Stimulated activated memory B cell treated with anti-CD40 and anti-IgM and Interleukin-4, amounts not matched to agents 10 μg/mL and 1 μg/mL and 100 μg/mL, for 72 hours (primary cell): ENCODE data around the gene SDC4.
A peak's percentile ranks its signal among the peaks of the same experiment; 100 is the strongest.

Experiments used
- ATAC-seq: fragments of 150-1000 bp; cut with Tn5 transposase; 2 replicates; pipeline ENCODE4 v1.10.0; 2021
- H3K27ac Mint-ChIP-seq: one replicate; pipeline ENCODE4 v1.8.0; 2022; ENCODE audit warnings: mild to moderate bottlenecking, mixed read lengths
- H3K27me3 Mint-ChIP-seq: one replicate; pipeline ENCODE4 v1.8.0; 2022; ENCODE audit warnings: mixed read lengths
- H3K36me3 Mint-ChIP-seq: one replicate; pipeline ENCODE4 v1.8.0; 2022; ENCODE audit warnings: mixed read lengths
- H3K4me1 Mint-ChIP-seq: one replicate; pipeline ENCODE4 v1.8.0; 2022; ENCODE audit warnings: mixed read lengths
- H3K4me3 Mint-ChIP-seq: one replicate; pipeline ENCODE4 v1.8.0; 2022; ENCODE audit warnings: mild to moderate bottlenecking, moderate library complexity, mixed read lengths
- H3K9me3 Mint-ChIP-seq: one replicate; pipeline ENCODE4 v1.8.0; 2022; ENCODE audit warnings: mixed read lengths

SDC4 gene

GRCh38 chr20:45305262-45305661 lies 43.0 kb downstream of the SDC4 start:
- ATAC-seq, result no peak
- H3K27me3 Mint-ChIP-seq, result peaks cover 90% of the 10 kb centered on the region

DNA sequence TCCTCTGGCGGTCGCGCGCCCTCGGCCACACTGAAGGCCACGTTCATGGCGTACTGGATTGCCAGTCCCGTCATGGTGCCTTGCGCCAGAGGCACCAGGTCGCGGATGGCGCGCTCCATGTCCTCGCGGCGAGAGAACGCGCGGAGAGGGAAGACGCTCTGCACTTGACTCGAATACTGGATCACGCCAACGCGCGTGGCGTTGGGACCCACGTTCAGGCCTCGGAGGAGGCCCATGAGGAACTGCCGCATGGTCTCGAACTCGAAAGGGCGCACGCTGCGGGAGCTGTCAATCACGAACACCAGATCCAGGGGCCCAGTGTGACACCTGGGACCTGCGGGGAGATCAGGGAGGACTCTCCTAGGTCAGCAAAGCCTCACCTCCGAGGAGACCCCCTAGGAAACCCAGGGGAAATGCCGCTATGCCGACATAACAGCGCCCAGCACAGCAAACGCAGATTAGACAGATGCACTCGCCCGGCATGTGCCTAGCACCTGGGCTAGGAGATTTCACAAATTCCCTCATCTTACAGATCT lies 43.7 kb downstream of the SDC4 start:
- no peak overlapping the region for H3K4me3 Mint-ChIP-seq
- H3K4me1 Mint-ChIP-seq, result no peaks in the 10 kb centered on the region
- H3K27ac Mint-ChIP-seq, result no peak overlapping the region
- peaks cover 86% of the 10 kb centered on the region for H3K27me3 Mint-ChIP-seq
- H3K9me3 Mint-ChIP-seq, result no peaks in the 10 kb centered on the region
- H3K36me3 Mint-ChIP-seq, result no peaks in the 10 kb centered on the region
- ATAC-seq, result no peak

More at GRCh38 chr20:45305262-45305661, 43.0 kb downstream of the SDC4 start:
- Mint-ChIP-seq H3K4me1 (no peaks in the 10 kb centered on the region), H3K4me3 (no peak overlapping the region), H3K36me3 (no peaks in the 10 kb centered on the region), H3K27ac (no peak overlapping the region), H3K9me3 (no peaks in the 10 kb centered on the region)

- Mint-ChIP-seq H3K27ac (no peak overlapping the region), H3K4me1 (no peaks in the 10 kb centered on the region), H3K36me3 (no peaks in the 10 kb centered on the region), H3K27me3 (peaks cover 86% of the 10 kb centered on the region), H3K9me3 (no peaks in the 10 kb centered on the region), H3K4me3 (no peak overlapping the region)
- peak; percentile 35 for ATAC-seq
These were observed 44.4 kb downstream of the SDC4 start for GRCh38 chr20:45303586-45304463.

GRCh38 chr20:45301824-45302271 lies 46.4 kb downstream of the SDC4 start:
- Mint-ChIP-seq H3K36me3 (no peaks in the 10 kb centered on the region), H3K27ac (no peak overlapping the region), H3K9me3 (no peaks in the 10 kb centered on the region), H3K27me3 (peaks cover 90% of the 10 kb centered on the region), H3K4me1 (no peaks in the 10 kb centered on the region), H3K4me3 (no peak overlapping the region)
- ATAC-seq, result no peak

- Mint-ChIP-seq H3K4me1 (no peaks in the 10 kb centered on the region), H3K9me3 (no peaks in the 10 kb centered on the region), H3K4me3 (no peak overlapping the region), H3K27me3 (peaks cover 82% of the 10 kb centered on the region), H3K27ac (no peak overlapping the region), H3K36me3 (no peaks in the 10 kb centered on the region)
- peak; percentile 62 for ATAC-seq
These were observed 47.3 kb downstream of the SDC4 start for GRCh38 chr20:45300961-45301360.

- H3K4me1 Mint-ChIP-seq, result no peaks in the 10 kb centered on the region
- H3K27me3 Mint-ChIP-seq, result peaks cover 71% of the 10 kb centered on the region
- H3K36me3 Mint-ChIP-seq, result no peaks in the 10 kb centered on the region
- ATAC-seq, result no peak
- no peak overlapping the region for H3K4me3 Mint-ChIP-seq
- H3K27ac Mint-ChIP-seq, result no peak overlapping the region
- H3K9me3 Mint-ChIP-seq, result no peaks in the 10 kb centered on the region
These were observed 48.4 kb downstream of the SDC4 start for GRCh38 chr20:45299786-45300185.

DNA sequence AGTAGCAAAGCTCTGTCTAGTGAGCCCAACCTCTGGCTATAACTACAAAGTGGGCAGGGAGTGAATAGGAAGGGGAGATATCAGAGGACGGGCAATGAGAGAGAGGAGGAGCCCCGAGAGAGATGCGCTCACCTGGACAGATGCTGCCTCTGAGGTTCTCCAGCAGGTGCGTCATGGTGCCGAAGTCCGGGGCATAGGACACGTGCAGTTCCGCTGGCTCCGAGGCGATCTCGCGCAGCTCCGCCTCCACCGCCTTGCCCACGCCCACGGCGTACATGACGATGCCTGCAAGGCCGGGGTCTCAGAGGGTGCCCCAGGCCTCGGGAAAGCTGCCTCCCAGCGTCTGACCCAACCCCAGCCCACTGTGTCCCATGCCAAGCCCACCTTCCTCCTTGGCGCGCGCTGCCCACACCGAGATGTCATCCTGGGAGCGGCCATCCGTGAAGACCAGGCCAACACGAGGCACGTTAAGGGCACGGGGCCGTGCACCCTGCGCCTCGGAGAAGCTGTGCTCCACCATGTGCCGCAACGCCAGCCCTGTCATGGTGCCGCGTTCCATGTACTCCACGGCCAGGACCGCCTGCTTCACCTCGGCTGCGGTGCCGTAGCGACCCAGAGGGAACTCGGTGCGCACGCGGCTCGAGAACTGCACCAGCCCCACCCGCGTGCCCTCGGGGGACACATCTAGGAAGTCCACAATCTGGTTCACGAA lies 50.3 kb downstream of the SDC4 start:
- peaks cover 11% of the 10 kb centered on the region for H3K4me1 Mint-ChIP-seq
- no peak overlapping the region for H3K4me3 Mint-ChIP-seq
- H3K36me3 Mint-ChIP-seq, result no peaks in the 10 kb centered on the region
- H3K9me3 Mint-ChIP-seq, result no peaks in the 10 kb centered on the region
- H3K27ac Mint-ChIP-seq, result no peak overlapping the region
- H3K27me3 Mint-ChIP-seq, result peaks cover 67% of the 10 kb centered on the region
- ATAC-seq, result no peak

- H3K4me3 Mint-ChIP-seq, result no peak overlapping the region
- no peak for ATAC-seq
- no peak overlapping the region for H3K27ac Mint-ChIP-seq
- H3K27me3 Mint-ChIP-seq, result peaks cover 44% of the 10 kb centered on the region
- no peaks in the 10 kb centered on the region for H3K36me3 Mint-ChIP-seq
- H3K9me3 Mint-ChIP-seq, result no peaks in the 10 kb centered on the region
- H3K4me1 Mint-ChIP-seq, result peaks cover 26% of the 10 kb centered on the region
These were observed 53.6 kb downstream of the SDC4 start for GRCh38 chr20:45294659-45295058.

- no peaks in the 10 kb centered on the region for H3K36me3 Mint-ChIP-seq
- H3K4me1 Mint-ChIP-seq, result peaks cover 26% of the 10 kb centered on the region
- no peak overlapping the region for H3K27ac Mint-ChIP-seq
- peak overlapping the region; percentile 77 for H3K4me3 Mint-ChIP-seq
- no peaks in the 10 kb centered on the region for H3K9me3 Mint-ChIP-seq
- ATAC-seq, result no peak
- peaks cover 40% of the 10 kb centered on the region for H3K27me3 Mint-ChIP-seq
These were observed 54.2 kb downstream of the SDC4 start for GRCh38 chr20:45294003-45294368.

- H3K4me3 Mint-ChIP-seq, result peak overlapping the region; percentile 77
- H3K9me3 Mint-ChIP-seq, result no peaks in the 10 kb centered on the region
- peaks cover 26% of the 10 kb centered on the region for H3K4me1 Mint-ChIP-seq
- H3K27ac Mint-ChIP-seq, result no peak overlapping the region
- ATAC-seq, result peak; percentile 85
- H3K27me3 Mint-ChIP-seq, result peaks cover 40% of the 10 kb centered on the region
- no peaks in the 10 kb centered on the region for H3K36me3 Mint-ChIP-seq
These were observed 54.9 kb downstream of the SDC4 start for GRCh38 chr20:45293041-45294002.

DNA sequence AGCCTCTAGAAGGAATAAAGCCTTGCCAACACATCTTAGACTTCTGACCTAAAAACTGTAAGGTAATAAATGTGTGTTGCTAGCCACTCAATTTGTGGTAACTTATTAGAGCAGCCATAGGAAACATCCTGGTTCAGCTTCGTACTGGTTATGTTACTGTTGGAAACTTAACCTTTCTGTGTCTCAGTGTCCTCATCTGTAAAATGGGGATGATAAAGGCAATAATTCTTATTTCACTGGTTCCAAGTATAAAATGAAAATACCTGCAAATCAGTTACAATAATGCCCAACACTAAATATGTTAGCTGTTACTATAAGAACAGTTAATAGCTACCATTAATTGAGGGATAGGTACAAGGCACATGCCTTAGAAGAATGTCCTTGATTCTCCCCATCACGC lies 55.9 kb downstream of the SDC4 start:
- Mint-ChIP-seq H3K4me1 (peaks cover 26% of the 10 kb centered on the region), H3K27me3 (peaks cover 32% of the 10 kb centered on the region), H3K27ac (no peak overlapping the region), H3K36me3 (no peaks in the 10 kb centered on the region), H3K4me3 (no peak overlapping the region), H3K9me3 (no peaks in the 10 kb centered on the region)
- no peak for ATAC-seq

DNA sequence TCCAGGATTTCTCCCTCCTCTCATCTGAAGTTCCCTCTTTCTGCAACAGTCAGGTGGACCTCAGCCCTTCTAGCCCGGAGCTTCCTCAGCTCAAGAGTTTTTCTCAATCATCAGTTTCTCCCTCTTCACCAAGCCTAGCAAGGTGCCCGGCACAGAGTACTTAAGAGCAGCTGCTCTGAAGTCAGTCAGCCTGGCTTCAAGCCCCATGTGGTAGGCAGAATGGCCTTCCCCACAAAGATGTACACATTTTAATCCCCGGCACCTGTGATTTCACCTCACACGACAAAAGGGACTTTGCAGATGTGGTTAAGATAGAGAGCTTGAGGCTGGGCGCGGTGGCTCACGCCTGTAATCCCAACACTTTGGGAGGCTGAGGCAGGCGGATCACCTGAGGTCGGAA lies 56.7 kb downstream of the SDC4 start:
- H3K27ac Mint-ChIP-seq, result no peak overlapping the region
- H3K4me3 Mint-ChIP-seq, result no peak overlapping the region
- H3K27me3 Mint-ChIP-seq, result peaks cover 36% of the 10 kb centered on the region
- no peaks in the 10 kb centered on the region for H3K9me3 Mint-ChIP-seq
- no peaks in the 10 kb centered on the region for H3K36me3 Mint-ChIP-seq
- ATAC-seq, result no peak
- H3K4me1 Mint-ChIP-seq, result peaks cover 26% of the 10 kb centered on the region

DNA sequence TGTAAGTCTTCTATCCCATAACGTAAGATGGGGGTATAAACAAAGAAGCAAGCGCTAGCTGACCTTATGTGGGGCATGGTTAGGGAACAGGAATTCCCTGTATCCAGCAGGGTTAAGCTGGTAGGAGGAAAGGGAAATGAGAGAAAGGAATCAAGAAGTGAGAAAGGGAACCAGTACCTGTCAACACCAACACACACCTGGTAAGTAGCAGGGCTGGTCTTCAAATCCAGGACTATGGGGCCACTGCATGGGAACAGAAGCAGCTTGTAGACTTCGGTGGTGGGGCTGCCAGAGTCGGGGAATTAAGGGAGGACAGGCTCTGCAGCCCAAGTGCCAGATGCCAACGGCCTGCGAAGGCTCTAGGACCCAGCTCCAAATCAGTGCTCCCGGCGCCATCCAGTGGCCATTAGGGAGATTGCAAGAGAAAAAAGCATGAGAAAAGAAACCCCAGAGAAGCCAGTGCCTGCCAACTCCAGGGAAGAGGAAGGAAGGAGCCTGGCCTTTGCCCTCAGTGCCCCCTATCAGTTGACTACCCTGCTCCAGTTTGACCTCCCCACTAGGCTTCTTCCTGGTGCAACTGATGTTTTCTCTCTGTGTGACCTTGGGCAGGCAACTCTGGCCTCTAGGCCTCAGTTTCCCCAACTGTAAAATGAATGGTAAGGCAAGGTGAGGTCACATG lies 57.4 kb downstream of the SDC4 start:
- no peaks in the 10 kb centered on the region for H3K9me3 Mint-ChIP-seq
- no peak overlapping the region for H3K4me3 Mint-ChIP-seq
- peak; percentile 44 for ATAC-seq
- no peak overlapping the region for H3K27ac Mint-ChIP-seq
- H3K27me3 Mint-ChIP-seq, result peaks cover 36% of the 10 kb centered on the region
- no peaks in the 10 kb centered on the region for H3K36me3 Mint-ChIP-seq
- peaks cover 26% of the 10 kb centered on the region for H3K4me1 Mint-ChIP-seq

DNA sequence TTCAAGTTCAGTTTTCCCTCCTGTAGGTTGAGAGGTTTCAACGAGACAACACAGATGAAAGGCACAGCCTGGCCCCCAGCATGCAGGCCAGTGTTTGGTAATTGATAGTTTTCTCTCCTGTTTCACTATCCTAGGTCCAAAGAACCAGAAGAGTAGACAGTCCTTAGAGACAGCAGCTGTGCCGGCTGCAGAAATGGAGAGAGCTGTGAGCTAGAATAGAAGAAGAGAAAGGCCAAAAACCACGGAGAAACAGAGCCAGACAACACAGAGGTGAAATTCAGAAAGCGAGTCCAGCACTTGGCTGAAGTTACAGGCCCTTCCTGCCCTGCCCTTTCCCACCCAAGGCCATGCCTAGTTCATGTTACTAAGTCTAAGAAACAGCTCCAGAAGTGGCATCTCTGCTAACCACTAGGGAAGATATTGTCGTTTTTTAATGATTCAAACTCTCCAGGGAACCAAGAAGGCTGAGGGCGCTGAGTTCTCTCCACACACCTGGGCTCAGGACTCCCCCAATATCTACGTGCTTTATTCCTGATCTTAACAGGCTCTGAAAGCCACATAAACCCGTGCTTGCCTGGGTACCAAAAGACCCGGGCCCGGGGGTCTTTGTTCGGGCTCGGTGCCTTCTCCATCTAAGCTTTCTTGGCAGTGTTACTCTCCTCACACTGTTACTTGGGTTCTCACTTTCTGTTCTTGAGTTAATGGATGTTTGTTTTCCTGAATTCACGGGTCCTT lies 58.1 kb downstream of the SDC4 start:
- no peak for ATAC-seq
- no peaks in the 10 kb centered on the region for H3K36me3 Mint-ChIP-seq
- no peak overlapping the region for H3K27ac Mint-ChIP-seq
- peaks cover 26% of the 10 kb centered on the region for H3K4me1 Mint-ChIP-seq
- H3K27me3 Mint-ChIP-seq, result peaks cover 36% of the 10 kb centered on the region
- no peak overlapping the region for H3K4me3 Mint-ChIP-seq
- no peaks in the 10 kb centered on the region for H3K9me3 Mint-ChIP-seq
